ENCODE results near the gene ZNF625.

DNA sequence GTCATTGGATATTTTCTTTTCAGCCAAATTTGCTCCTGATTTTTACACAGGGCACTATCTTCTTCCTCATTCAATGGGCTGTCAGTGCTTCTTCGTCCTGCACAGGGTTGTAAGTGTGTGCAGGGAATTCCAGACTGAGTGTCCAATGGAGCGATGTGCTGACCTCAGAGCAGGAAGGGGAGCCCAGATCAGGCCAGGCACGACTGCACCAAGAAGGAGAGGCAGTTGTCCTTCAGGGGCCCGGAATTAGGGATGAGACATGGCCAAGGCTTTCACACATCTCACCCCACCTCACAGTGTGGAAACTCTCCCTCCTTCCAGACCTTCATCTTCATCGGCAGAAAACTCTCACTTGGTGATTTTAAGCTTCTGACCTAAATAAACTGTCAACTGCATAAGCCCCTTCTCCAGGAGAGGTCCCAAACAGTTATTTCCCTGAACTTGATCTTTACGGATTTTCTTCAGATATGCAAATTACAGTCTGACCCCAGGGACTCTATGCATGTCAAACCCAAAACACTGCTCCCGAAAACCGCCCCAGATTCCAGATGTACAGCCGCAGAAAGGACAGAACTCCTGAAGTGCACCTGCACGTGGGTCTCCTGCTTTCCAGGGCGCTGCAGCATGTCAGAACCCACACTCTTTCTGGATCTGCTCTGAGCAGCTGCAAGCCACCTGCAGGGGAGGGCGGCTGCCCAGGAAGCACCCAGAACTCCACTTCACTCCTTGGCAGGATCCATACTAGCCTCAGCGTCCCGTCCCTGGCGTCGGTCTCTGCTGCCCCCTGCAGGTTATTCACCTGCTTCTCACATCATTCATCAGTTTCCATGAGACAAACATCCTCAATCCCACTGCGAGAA is 15.8 kb downstream of the ZNF625 start:
- TF ChIP-seq EZH2 (IDR thresholded peaks at IDR 0.05; ENCODE audit: low read length) (no peak), CTCF (optimal IDR thresholded peaks at IDR 0.05 in 1 of 3, IDR thresholded peaks at IDR 0.05 in 1 of 3, conservative IDR thresholded peaks at IDR 0.05 in 1 of 3; ENCODE audit: extremely low read depth in 1 of 3, insufficient read depth in 2 of 3, low read length in 3 of 3) (peak; percentile 96 to 98 (median 96))
